Calu3 (cell line): Measurements from ENCODE around the gene CA6. TPM values are rescaled to one million over a fixed set of nuclear protein-coding genes. Genes with fewer than 3 reads are reported as not detected.

Experiments used
- BruUV-seq: library from RNA; stranded (reverse); fragments of 400-500 nt; replicated peaks from 2 replicates; lab custom pipeline; 2021; lab: Mats Ljungman, UMichigan
- CTCF ChIA-PET: fragments of 300-600 bp; sonication (Branson Sonifier 250); formaldehyde crosslinking; loops from one replicate; lab custom pipeline; 2022; ENCODE audit warnings: antibody characterized with exemption; lab: Charles Lee
- DNase-seq: peaks from one replicate; pipeline ENCODE4 v3.0.0; 2022
- H3K27ac Mint-ChIP-seq: one replicate; pipeline ENCODE4 v1.8.0; 2022; ENCODE audit warnings: mixed read lengths; ENCODE audit not compliant: unreplicated experiment
- H3K27me3 Mint-ChIP-seq: one replicate; pipeline ENCODE4 v1.8.0; 2022; ENCODE audit warnings: mixed read lengths; ENCODE audit not compliant: unreplicated experiment
- H3K36me3 Mint-ChIP-seq: one replicate; pipeline ENCODE4 v1.8.0; 2022; ENCODE audit warnings: mild to moderate bottlenecking, moderate library complexity, mixed read lengths; ENCODE audit not compliant: insufficient read depth, unreplicated experiment
- H3K4me1 Mint-ChIP-seq: one replicate; pipeline ENCODE4 v1.8.0; 2022; ENCODE audit warnings: mild to moderate bottlenecking, low read depth, mixed read lengths; ENCODE audit not compliant: unreplicated experiment
- H3K4me3 Mint-ChIP-seq: one replicate; pipeline ENCODE4 v1.8.0; 2022; ENCODE audit warnings: mild to moderate bottlenecking, low read depth, moderate library complexity, mixed read lengths; ENCODE audit not compliant: unreplicated experiment
- H3K9me3 Mint-ChIP-seq: one replicate; pipeline ENCODE4 v1.8.0; 2022; ENCODE audit warnings: low read depth, mixed read lengths; ENCODE audit not compliant: unreplicated experiment
- intact Hi-C: fragments of 100-400 bp; cut with micrococcal nuclease; formaldehyde crosslinking; loops from one replicate; pipeline ENCODE4 v1.10.0; 2022; ENCODE audit not compliant: unreplicated experiment
- total RNA-seq: library from RNA; stranded (reverse); gene quantifications from 2 replicates; pipeline ENCODE4 v1.2.3, GENCODE V29; 2022
- TF ChIP-seq, protein P1 (sequence below): fragments of 200-600 bp; IDR thresholded peaks from one replicate; pipeline ENCODE4 v1.8.0; 2022; ENCODE audit warnings: antibody characterized with exemption; ENCODE audit not compliant: unreplicated experiment

CA6 gene
- total RNA-seq, 1 experiment from 2014 or later: not detected

DNA sequence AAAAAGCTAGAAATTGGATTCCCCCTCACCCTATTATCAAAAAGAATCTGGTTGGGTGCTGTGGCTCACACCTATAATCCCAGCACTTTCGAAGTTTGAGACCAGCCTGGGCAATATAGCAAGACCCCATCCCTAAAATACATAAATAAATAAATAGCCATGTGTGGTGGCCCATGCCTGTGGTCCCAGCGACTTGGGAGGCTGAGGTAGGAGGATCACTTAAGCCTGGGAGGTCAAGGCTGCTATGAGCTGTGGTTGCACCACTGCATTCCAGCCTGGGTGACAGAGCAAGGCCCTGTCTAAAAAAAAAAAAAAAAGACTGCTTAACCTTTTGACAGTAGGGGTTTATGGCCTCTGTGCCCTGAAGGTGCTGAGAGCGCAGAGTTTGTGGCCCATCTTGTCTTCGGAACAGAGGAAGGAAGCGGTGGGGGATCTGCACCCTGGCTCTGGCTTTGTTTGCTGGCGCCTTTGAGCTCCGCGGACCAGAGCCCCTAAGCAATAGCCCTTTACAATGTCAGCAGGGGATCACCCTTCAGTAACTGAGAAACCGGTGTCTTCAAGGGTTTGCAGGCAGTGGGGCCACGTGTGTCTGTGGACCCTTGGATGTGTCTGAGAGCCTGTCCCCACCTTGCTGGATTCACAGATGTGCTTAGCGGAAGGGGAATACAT lies 58.5 kb downstream of the CA6 start:
- intact Hi-C loops: no loop called here
- CTCF ChIA-PET: interaction anchor here (1.1 to 1.7 kb wide), 4 partner anchors 17 to 130 kb away, joined by 3 to 10 read pairs (median 6); no protein-coding TSS in a partner anchor

DNA sequence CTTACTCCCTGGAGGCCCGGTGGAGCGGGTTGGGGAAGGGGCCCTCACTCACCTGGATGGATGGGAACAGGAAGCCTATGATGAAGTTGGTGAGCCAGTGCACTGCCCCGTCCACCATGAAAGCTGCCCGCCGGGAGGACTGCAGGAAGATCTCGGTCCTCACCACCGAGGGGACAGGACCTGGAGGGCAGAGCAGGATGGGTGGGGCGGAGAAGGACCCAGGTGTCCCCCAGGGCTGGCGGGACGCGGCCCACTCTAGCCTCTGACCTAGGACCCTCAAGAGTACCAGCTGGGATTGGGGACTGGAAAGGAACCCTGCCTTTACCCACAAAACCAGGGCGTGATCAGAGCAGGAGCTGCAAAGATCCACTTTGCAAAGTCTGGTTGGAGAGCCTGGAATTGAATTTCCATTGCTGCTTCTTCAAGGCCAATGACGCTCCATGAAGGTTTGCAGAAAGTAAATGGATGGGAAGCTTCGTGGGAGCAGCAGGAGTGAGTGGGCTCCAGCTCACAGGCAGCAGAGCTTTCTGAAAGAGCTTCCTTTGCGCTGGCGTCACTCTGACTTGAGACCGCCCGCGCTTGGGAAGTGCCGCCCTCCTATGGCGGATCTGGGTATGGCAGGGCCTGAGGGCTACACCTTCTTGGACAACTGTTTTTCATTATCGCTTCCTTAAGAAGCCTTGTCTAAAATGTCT lies 59.2 kb downstream of the CA6 start:
- Mint-ChIP-seq H3K4me1 (peaks cover 15% of the 10 kb centered on the region), H3K9me3 (no peaks in the 10 kb centered on the region), H3K27ac (no peak overlapping the region), H3K36me3 (no peaks in the 10 kb centered on the region), H3K27me3 (peaks cover 12% of the 10 kb centered on the region), H3K4me3 (no peak overlapping the region)
- DNase-seq: peak; percentile 86
- BruUV-seq: no TSS peak
- CTCF ChIA-PET: interaction anchor here (0.6 to 1.7 kb wide), 22 partner anchors 9 to 333 kb away, joined by 3 to 19 read pairs (median 4); no protein-coding TSS in a partner anchor
- intact Hi-C loops: loop anchor here (1.0 to 5.0 kb wide), 2 partner anchors 87 to 97 kb away; no protein-coding TSS in a partner anchor
- TF ChIP-seq, protein P1, sequence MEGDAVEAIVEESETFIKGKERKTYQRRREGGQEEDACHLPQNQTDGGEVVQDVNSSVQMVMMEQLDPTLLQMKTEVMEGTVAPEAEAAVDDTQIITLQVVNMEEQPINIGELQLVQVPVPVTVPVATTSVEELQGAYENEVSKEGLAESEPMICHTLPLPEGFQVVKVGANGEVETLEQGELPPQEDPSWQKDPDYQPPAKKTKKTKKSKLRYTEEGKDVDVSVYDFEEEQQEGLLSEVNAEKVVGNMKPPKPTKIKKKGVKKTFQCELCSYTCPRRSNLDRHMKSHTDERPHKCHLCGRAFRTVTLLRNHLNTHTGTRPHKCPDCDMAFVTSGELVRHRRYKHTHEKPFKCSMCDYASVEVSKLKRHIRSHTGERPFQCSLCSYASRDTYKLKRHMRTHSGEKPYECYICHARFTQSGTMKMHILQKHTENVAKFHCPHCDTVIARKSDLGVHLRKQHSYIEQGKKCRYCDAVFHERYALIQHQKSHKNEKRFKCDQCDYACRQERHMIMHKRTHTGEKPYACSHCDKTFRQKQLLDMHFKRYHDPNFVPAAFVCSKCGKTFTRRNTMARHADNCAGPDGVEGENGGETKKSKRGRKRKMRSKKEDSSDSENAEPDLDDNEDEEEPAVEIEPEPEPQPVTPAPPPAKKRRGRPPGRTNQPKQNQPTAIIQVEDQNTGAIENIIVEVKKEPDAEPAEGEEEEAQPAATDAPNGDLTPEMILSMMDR: peak; percentile 78

More for the DNA sequence above, 58.5 kb downstream of the CA6 start:
- H3K27ac Mint-ChIP-seq: no peak overlapping the region
- no peaks in the 10 kb centered on the region for H3K36me3 Mint-ChIP-seq
- TF ChIP-seq, protein P1: no peak
- BruUV-seq: no TSS peak
- peaks cover 12% of the 10 kb centered on the region for H3K27me3 Mint-ChIP-seq
- H3K4me1 Mint-ChIP-seq: peaks cover 15% of the 10 kb centered on the region
- H3K9me3 Mint-ChIP-seq: no peaks in the 10 kb centered on the region
- no peak overlapping the region for H3K4me3 Mint-ChIP-seq
- DNase-seq: no peak

DNA sequence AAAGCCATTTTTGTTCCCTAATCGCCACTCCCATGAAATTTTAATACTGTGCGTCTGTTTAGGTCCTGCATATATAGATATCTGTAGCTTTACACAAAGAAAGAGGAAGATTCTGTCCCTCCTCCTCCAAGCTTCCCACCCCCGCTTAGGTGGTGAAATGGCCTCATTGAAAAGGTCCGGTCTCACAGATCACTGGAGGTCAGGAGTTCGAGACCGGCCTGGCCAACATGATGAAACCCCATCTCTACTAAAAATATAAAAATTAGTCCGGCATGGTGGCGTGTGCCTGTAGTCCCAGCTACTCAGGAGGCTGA lies 59.7 kb downstream of the CA6 start:
- CTCF ChIA-PET: interaction anchor here (0.6 to 1.7 kb wide), 17 partner anchors 9 to 333 kb away, joined by 3 to 19 read pairs (median 4); no protein-coding TSS in a partner anchor
- no peak overlapping the region for H3K27ac Mint-ChIP-seq
- no peaks in the 10 kb centered on the region for H3K36me3 Mint-ChIP-seq
- peaks cover 15% of the 10 kb centered on the region for H3K4me1 Mint-ChIP-seq
- intact Hi-C loops: loop anchor here (1.0 to 5.0 kb wide), 2 partner anchors 87 to 97 kb away; no protein-coding TSS in a partner anchor
- H3K4me3 Mint-ChIP-seq: no peak overlapping the region
- H3K9me3 Mint-ChIP-seq: no peaks in the 10 kb centered on the region
- no TSS peak for BruUV-seq
- DNase-seq: no peak
- H3K27me3 Mint-ChIP-seq: peaks cover 14% of the 10 kb centered on the region
- TF ChIP-seq, protein P1: no peak

DNA sequence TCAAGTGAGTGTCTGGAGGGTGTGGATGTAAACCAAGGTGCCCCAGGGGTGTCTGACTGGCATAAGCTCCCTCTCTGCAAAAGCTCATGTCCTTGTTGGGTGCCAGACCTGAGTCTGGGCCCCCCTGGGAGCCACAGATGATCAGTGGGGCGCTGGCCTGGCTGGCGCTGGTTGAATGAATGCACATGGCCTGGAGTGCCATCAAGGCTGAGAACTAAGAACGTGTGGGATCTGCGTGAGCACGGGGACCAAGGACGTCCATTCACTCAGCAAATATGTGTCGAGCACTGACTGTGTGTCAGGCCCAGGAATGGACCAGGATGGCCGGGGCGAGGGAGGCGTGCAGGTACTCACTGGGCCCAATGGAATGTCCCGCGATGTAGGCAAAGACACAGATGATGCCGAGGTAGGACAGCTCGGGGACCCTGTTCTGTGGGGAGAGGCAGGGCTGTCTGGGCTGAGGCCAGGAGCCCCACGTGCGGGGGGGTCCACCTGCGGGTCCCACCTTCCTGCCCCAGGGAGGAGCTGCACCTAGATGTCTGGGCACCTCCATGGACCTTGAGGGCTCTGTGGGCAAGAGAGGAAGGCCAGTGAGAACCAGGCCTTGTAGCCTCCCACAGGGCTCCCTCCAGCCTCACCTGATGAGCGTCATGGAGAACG lies 61.4 kb downstream of the CA6 start:
- CTCF ChIA-PET: interaction anchor here (0.5 kb wide), 1 partner anchor 54 kb away, joined by 3 read pairs; no protein-coding TSS in a partner anchor
- Mint-ChIP-seq H3K27me3 (peaks cover 25% of the 10 kb centered on the region), H3K4me3 (no peak overlapping the region), H3K4me1 (peaks cover 3% of the 10 kb centered on the region), H3K27ac (no peak overlapping the region), H3K9me3 (no peaks in the 10 kb centered on the region), H3K36me3 (no peaks in the 10 kb centered on the region)
- DNase-seq: no peak
- no TSS peak for BruUV-seq
- intact Hi-C loops: loop anchor here (5.0 kb wide), 1 partner anchor 95 kb away; no protein-coding TSS in a partner anchor
- TF ChIP-seq, protein P1: no peak
